Measurements from ENCODE around the gene TRPM4. TPM values are rescaled to one million over a fixed set of nuclear protein-coding genes. Genes with fewer than 3 reads are reported as not detected.
A peak's percentile ranks its signal among the peaks of the same experiment; 100 is the strongest.

Gene TRPM4
- total RNA-seq, 1 donor from 2014 or later = 28.5 TPM

- Mint-ChIP-seq H3K4me3 (ENCODE audit: unreplicated experiment) (no peak overlapping the region), H3K4me1 (ENCODE audit: unreplicated experiment) (peaks cover 13% of the 10 kb centered on the region), H3K36me3 (ENCODE audit: unreplicated experiment) (peaks cover 5% of the 10 kb centered on the region), H3K27me3 (ENCODE audit: unreplicated experiment) (no peaks in the 10 kb centered on the region), H3K27ac (ENCODE audit: unreplicated experiment) (no peak overlapping the region), H3K9me3 (ENCODE audit: unreplicated experiment) (no peaks in the 10 kb centered on the region)
- no peak for DNase-seq (ENCODE audit: extremely low spot score, unreplicated experiment)
- TF ChIP-seq CTCF (IDR thresholded peaks at IDR 0.05) = no peak
Observed at GRCh38 chr19:49210108-49210900, 52.7 kb downstream of the TRPM4 start.

DNA sequence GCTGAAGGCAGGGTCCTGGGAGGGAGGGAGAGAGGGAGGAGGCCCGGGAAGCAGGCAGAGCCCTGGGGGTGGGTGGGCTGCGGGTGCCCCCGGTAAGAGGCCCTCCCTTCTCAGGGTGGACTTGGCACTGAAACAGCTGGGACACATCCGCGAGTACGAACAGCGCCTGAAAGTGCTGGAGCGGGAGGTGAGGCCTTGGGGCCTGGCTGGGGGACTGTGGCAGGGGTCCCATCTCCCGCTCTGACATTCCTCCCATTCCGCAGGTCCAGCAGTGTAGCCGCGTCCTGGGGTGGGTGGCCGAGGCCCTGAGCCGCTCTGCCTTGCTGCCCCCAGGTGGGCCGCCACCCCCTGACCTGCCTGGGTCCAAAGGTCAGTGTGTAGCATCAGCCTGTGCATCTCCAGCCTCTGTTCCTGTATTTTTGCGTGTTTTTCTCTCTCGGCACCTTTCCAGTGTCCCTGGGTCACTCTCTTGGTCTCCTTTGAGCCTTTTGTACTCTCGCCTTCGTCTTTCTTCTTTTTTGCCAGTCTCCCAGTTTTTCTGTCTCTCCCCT is 53.4 kb downstream of the TRPM4 start:
- H3K36me3 Mint-ChIP-seq (ENCODE audit: unreplicated experiment) = peaks cover 5% of the 10 kb centered on the region
- no peak overlapping the region for H3K4me3 Mint-ChIP-seq (ENCODE audit: unreplicated experiment)
- H3K27ac Mint-ChIP-seq (ENCODE audit: unreplicated experiment) = no peak overlapping the region
- TF ChIP-seq CTCF (IDR thresholded peaks at IDR 0.05) = no peak
- DNase-seq (ENCODE audit: extremely low spot score, unreplicated experiment) = no peak
- no peaks in the 10 kb centered on the region for H3K9me3 Mint-ChIP-seq (ENCODE audit: unreplicated experiment)
- peaks cover 13% of the 10 kb centered on the region for H3K4me1 Mint-ChIP-seq (ENCODE audit: unreplicated experiment)
- no peaks in the 10 kb centered on the region for H3K27me3 Mint-ChIP-seq (ENCODE audit: unreplicated experiment)

DNA sequence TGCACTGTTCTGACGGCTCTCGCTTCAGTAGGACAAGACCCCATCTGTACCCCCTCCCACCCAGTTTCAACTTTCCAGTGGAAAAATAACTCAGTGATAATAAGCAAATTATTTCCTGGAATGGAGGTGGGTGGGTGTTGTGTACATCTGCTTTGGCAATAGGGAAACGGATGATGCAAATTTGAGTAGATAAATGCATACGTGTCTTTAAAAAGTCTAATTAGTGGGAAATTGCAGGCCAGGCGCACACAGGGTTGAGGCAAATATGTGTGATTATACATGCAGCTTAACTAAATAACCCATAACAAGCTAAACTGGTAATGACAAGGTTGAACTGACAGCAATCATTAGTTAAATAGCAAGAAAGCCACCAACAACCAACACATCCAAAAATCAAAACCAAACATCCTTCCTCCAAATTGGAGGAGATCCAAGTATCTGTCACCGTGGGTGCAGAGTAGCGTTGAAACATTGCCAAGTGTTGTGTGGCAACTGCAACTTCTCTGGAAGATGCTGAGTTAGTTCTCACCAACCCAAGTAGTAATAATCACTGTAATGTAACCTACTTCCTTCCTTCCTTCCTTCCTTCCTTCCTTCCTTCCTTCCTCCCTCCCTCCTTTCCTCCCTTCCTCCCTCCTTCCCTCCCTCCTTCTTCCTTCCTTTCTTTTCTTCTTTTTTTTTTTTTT is 54.6 kb downstream of the TRPM4 start:
- DNase-seq (ENCODE audit: extremely low spot score, unreplicated experiment) = no peak
- H3K27ac Mint-ChIP-seq (ENCODE audit: unreplicated experiment) = no peak overlapping the region
- TF ChIP-seq CTCF (IDR thresholded peaks at IDR 0.05) = no peak
- H3K36me3 Mint-ChIP-seq (ENCODE audit: unreplicated experiment) = peaks cover 5% of the 10 kb centered on the region
- no peaks in the 10 kb centered on the region for H3K27me3 Mint-ChIP-seq (ENCODE audit: unreplicated experiment)
- H3K4me3 Mint-ChIP-seq (ENCODE audit: unreplicated experiment) = no peak overlapping the region
- no peaks in the 10 kb centered on the region for H3K9me3 Mint-ChIP-seq (ENCODE audit: unreplicated experiment)
- peaks cover 13% of the 10 kb centered on the region for H3K4me1 Mint-ChIP-seq (ENCODE audit: unreplicated experiment)

DNA sequence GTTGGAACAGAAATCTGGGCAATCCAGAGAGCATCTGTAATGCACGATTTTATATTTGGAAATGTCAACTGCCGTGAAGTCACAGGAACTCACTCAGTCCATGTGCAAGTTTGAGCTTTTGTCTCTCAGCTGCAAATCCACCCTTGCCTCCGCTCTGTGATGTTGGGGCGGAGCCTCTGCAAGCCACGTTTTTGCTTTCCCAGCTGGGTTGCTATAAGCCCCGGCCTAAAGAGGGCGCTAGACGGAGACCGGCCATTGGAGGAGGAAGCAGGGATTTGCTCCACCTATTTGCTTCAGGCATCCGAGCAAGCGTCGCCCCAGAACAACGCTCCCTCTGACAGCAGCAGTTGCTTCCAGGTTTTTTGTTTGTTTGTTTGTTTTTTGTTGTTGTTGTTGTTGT is 56.2 kb downstream of the TRPM4 start:
- TF ChIP-seq CTCF (IDR thresholded peaks at IDR 0.05) = peak; percentile 11
- Mint-ChIP-seq H3K4me3 (ENCODE audit: unreplicated experiment) (no peak overlapping the region), H3K4me1 (ENCODE audit: unreplicated experiment) (peaks cover 4% of the 10 kb centered on the region), H3K9me3 (ENCODE audit: unreplicated experiment) (no peaks in the 10 kb centered on the region), H3K36me3 (ENCODE audit: unreplicated experiment) (peaks cover 5% of the 10 kb centered on the region), H3K27ac (ENCODE audit: unreplicated experiment) (no peak overlapping the region), H3K27me3 (ENCODE audit: unreplicated experiment) (peaks cover under 1% of the 10 kb centered on the region)
- DNase-seq (ENCODE audit: extremely low spot score, unreplicated experiment) = no peak

- Mint-ChIP-seq H3K36me3 (ENCODE audit: unreplicated experiment) (peaks cover 5% of the 10 kb centered on the region), H3K4me3 (ENCODE audit: unreplicated experiment) (no peak overlapping the region), H3K9me3 (ENCODE audit: unreplicated experiment) (no peaks in the 10 kb centered on the region), H3K4me1 (ENCODE audit: unreplicated experiment) (peaks cover 4% of the 10 kb centered on the region), H3K27ac (ENCODE audit: unreplicated experiment) (no peak overlapping the region), H3K27me3 (ENCODE audit: unreplicated experiment) (peaks cover 4% of the 10 kb centered on the region)
- no peak for DNase-seq (ENCODE audit: extremely low spot score, unreplicated experiment)
- no peak for TF ChIP-seq CTCF (IDR thresholded peaks at IDR 0.05)
Observed at GRCh38 chr19:49214701-49215100, 57.1 kb downstream of the TRPM4 start.
